ENCODE data around the gene BRF1. TPM values are rescaled to one million over a fixed set of nuclear protein-coding genes. Genes with fewer than 3 reads are reported as not detected.

Gene BRF1
- total RNA-seq, 2 donors from 2014 or later: 16.2 to 17.2 TPM

DNA sequence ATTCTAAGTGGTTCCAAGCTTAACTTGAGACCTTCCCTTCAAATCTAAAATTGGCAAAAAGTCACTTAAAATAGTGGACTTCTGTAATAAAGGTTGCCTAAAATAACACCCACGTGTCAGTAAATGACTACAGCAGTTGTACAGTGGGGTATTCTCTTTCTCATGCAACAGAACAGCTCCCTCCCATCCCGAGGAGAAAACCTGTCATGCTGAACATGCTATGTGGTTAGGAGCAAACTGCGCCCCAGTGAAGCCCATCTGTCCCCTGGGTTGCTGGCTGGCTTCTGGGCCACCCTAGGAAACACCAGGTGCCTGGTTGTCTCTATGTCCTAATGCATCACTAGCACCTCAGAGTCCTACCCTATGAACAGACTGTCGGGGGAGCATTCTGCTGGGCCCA lies 49.8 kb downstream of the BRF1 start:
- Histone ChIP-seq H3K27ac (no peak overlapping the region), H3K27me3 (no peaks in the 10 kb centered on the region), H3K9me3 (no peaks in the 10 kb centered on the region), H3K36me3 (peaks cover 30% of the 10 kb centered on the region), H3K4me1 (peaks cover 0 to 31% of the 10 kb centered on the region in 2 donors), H3K4me3 (no peak overlapping the region)
- no peak for DNase-seq (ENCODE audit: low spot score)
- TF ChIP-seq, protein P1, sequence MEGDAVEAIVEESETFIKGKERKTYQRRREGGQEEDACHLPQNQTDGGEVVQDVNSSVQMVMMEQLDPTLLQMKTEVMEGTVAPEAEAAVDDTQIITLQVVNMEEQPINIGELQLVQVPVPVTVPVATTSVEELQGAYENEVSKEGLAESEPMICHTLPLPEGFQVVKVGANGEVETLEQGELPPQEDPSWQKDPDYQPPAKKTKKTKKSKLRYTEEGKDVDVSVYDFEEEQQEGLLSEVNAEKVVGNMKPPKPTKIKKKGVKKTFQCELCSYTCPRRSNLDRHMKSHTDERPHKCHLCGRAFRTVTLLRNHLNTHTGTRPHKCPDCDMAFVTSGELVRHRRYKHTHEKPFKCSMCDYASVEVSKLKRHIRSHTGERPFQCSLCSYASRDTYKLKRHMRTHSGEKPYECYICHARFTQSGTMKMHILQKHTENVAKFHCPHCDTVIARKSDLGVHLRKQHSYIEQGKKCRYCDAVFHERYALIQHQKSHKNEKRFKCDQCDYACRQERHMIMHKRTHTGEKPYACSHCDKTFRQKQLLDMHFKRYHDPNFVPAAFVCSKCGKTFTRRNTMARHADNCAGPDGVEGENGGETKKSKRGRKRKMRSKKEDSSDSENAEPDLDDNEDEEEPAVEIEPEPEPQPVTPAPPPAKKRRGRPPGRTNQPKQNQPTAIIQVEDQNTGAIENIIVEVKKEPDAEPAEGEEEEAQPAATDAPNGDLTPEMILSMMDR (IDR thresholded peaks at IDR 0.05): no peak

- H3K27ac ChIP-seq: no peak overlapping the region
- no peaks in the 10 kb centered on the region for H3K9me3 ChIP-seq
- peaks cover 0 to 26% of the 10 kb centered on the region in 2 donors for H3K4me1 ChIP-seq
- no peak overlapping the region for H3K4me3 ChIP-seq
- DNase-seq (ENCODE audit: low spot score): no peak
- H3K27me3 ChIP-seq: no peaks in the 10 kb centered on the region
- TF ChIP-seq, protein P1 (IDR thresholded peaks at IDR 0.05): no peak
- H3K36me3 ChIP-seq: peaks cover 30% of the 10 kb centered on the region
These were observed 50.8 kb downstream of the BRF1 start for GRCh38 chr14:105250008-105250366.

DNA sequence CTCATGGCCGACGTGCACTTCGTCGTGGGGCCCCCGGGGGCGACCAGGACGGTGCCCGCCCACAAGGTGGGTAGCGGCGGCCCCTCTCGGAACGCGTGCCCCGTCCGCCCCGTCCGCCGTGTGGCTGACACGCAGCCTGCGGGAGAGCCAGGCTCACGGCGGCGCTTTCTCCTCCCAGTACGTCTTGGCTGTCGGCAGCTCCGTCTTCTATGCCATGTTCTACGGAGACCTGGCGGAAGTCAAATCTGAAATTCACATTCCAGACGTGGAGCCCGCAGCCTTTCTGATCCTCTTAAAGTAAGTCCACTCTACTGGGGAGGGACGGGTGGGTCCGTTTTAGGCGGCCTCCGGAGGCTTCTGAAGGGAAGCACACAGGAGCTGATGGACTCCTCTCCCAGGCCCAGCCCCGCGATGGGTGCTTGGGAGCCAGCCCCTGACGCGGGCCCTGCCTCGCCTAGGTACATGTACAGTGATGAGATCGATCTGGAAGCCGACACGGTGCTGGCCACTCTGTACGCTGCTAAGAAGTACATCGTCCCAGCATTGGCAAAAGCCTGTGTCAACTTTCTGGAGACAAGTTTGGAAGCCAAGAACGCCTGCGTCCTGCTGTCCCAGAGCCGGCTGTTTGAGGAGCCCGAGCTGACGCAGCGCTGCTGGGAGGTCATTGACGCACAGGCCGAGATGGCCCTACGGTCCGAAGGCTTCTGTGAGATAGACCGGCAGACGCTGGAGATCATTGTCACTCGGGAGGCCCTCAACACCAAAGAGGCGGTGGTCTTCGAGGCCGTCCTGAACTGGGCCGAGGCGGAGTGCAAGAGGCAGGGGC lies 51.4 kb downstream of the BRF1 start:
- Histone ChIP-seq H3K36me3 (peaks cover 30% of the 10 kb centered on the region), H3K4me3 (peak overlapping the region; percentile 53 to 60), H3K9me3 (no peaks in the 10 kb centered on the region), H3K4me1 (peaks cover 0 to 22% of the 10 kb centered on the region in 2 donors), H3K27me3 (no peaks in the 10 kb centered on the region), H3K27ac (peak overlapping the region; percentile 81 to 83)
- DNase-seq (ENCODE audit: low spot score): peak; percentile 66
- TF ChIP-seq, protein P1 (IDR thresholded peaks at IDR 0.05): no peak

DNA sequence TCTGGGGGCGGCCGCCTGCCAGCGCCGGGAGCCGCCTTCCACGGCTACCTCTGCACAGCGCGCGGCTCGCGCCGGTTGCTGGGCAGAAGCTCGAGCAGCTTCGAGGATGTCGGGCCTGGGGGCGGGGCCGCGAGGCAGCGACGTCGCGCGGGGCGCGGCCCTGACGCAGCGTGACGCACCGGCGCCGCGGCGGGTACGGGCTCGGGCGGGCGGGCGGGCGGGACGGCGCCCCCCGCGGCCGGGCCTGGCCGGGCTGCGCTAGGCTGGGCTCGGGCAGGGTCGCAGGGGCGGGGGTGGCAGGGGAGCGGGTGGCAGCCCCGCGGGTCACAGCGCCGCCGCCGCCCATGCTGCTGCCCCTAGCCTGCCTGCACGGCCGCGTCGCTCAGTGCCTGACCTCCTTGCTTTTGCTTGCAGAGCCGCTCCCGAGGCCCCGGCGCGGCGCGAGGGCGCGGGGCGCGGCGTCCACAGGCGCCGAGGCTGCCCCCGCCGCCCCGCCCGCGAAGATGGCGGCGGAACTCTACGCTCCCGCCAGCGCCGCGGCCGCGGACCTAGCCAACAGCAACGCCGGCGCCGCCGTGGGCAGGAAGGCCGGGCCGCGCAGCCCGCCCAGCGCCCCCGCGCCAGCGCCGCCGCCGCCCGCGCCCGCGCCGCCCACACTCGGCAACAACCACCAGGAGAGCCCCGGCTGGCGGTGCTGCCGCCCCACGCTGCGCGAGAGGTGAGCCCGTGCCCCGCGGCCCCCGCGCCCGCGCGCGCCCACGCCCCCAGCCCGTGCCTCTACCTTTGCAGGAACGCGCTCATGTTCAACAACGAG lies 52.2 kb downstream of the BRF1 start, which contains the start of gene BTBD6:
Gene BTBD6, plus strand, starts transcription at position 166 of the 814 bp plus-strand sequence. Its CDS starts 179 bp downstream, at position 345.
- Histone ChIP-seq H3K27me3 (no peaks in the 10 kb centered on the region), H3K9me3 (no peaks in the 10 kb centered on the region), H3K27ac (peak within 1 kb of the TSS; percentile 81 to 83), H3K36me3 (peaks cover 30% of the 10 kb centered on the region), H3K4me3 (peak within 1 kb of the TSS; percentile 53 to 60), H3K4me1 (peaks cover 0 to 22% of the 10 kb centered on the region in 2 donors)
- TF ChIP-seq, protein P1 (IDR thresholded peaks at IDR 0.05): no peak
- DNase-seq (ENCODE audit: low spot score): peak; percentile 90

DNA sequence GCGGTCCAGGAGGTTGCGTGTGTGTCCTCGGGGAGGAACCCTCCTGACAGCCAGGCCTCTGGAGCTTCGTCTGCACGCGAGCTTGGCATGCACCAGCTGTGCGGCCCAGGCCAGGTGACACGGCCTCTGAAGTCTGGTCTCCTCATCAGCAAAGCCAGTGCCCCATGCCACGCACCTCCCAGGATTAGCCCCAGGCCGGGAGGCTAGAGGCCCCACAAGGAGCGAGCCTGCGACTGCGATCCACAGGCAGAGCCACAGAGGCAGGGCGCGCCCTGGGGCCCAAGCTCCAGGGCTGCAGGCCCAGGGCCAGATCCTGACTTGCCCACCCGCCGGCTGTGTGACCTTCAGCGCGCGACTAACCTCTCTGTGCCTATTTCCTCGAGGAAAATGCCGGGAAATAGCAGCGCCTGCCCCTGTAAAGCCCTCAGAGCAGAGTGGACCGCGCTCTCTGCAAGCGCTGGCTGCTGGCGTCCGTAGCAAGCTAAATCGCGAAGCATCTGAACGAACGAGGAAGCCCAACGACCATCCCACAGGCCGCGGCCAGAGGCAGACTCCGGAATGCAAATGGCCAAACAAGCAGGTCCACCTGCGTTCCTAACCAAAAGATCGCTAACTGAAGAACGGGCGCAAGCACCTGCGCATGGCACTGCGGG lies 53.0 kb downstream of the BRF1 start:
- Histone ChIP-seq H3K27ac (peak overlapping the region; percentile 78 to 83), H3K4me3 (peak overlapping the region; percentile 45 to 60), H3K36me3 (peaks cover 30% of the 10 kb centered on the region), H3K4me1 (peaks cover 0 to 22% of the 10 kb centered on the region in 2 donors), H3K9me3 (no peaks in the 10 kb centered on the region), H3K27me3 (no peaks in the 10 kb centered on the region)
- TF ChIP-seq, protein P1 (IDR thresholded peaks at IDR 0.05): no peak
- DNase-seq (ENCODE audit: low spot score): peak; percentile 62

Measured in right atrium auricular region (tissue), 2 donors.